HG03378 (cell line): ENCODE measurements around the gene TACC2.
"Not testable (repeated sequence)": the region's sequence is repeated elsewhere in the genome, so short reads cannot be mapped to it uniquely, and the experiment has no call there.

ENCODE experiments used
- ATAC-seq: cut with Tn5 transposase; IDR thresholded peaks from one replicate; pipeline ENCODE4 v1.9.1; 2021; ENCODE audit warnings: mild to moderate bottlenecking, moderate library complexity; ENCODE audit not compliant: unreplicated experiment

TACC2 gene

DNA sequence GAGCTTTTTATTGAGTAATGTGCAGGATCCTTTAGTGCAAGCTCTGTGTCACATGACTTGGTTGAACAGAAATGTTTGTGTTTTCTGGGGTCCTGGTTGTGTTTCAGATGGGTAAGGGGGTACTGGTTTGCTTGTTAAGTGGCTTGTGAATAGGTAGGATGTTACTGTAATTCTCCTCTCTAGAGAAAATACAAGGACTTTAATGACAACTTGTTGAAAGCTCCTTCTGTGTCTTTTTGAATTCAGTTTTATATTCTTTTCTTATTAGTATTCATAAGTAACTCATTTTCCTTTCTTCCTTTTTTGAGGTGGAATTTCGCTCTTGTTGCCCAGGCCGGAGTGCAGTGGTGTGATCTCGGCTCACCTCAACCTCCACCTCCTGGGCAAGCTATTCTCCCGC is 196.7 kb downstream of the TACC2 start:
- ATAC-seq, result no peak

DNA sequence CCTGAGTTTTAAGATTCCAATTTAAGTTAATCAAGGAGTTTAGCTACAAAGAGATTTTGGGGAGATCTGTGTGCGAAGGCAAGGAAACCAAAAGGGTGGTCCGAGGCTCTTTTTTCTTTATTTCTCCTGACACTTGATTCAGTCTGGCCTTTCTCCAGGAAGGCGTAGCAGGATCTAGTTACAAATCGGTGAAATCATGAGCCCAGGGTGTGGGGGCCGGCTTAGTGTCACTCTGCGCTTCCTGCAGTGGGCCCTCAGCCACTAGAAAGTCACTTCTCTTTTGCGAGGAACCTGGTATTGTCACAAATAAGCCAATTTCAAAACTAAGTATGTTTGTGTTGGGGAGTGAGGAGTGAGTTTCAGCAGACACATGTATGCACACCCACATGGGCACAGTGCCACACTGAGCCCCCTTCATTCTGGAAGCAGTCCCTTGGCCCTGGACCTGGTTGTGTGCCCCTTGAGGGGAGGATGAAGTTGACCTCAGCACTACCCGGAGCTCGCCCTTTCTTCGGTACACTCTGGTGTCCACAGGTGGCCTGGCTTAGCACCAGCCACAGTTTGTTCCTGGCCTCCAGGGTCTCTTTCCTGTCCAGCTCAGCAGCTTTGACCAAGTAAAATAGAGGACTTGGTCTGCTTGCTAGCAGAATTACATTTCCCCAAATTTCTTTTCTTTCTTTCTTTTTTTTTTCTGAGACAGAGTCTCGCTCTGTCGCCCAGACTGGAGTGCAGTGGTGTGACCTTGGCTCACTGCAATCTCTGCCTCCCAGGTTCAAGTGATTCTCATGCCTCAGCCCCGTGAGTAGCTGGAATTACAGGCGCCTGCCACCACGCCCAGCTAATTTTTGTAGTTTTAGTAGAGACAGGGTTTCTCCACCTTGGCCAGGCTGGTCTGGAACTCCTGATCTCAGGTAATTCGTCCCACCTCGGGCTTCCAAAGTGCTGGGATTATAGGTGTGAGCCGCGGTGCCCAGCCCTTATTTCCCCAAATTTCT is 198.2 kb downstream of the TACC2 start:
- ATAC-seq, result no peak

DNA sequence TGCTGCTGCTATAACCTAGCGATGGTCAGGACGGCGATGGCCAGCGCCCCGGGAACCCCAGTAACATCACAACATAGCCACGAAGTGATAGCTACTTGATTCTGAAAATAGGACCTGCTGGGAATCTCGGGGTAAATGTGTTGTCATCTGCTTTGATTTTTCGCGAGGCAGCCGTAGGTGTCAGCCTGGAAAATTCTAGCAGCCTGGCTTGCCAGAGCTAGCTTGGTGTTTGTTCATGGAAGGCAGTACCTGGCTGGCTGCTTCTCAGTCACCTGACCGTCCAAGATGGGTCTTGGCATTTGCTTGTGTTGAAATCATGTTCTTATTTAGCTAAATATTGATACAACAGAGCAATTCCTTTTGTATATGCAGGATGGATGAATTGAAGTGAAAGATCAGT is 199.7 kb downstream of the TACC2 start:
- no peak for ATAC-seq

DNA sequence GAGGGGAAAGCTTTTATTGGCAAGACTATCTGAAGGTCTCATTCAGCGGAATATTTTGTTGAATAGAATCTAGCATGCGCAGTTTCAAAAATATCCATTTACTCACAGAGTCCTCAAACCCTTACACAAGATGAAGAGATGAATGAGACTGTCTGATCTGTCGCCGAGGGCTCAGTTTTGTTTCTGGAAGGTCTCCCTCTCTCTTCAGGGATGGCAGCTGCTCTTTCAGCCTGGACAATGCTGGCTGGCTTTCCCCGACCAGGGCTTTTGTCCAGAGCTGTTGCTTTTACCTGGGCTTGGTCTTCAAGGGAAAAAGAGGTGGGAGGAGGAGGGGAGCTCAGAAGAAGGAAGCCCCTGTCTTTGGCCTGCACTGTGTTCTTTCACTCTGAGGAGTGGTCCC is 200.2 kb downstream of the TACC2 start:
- no peak for ATAC-seq

DNA sequence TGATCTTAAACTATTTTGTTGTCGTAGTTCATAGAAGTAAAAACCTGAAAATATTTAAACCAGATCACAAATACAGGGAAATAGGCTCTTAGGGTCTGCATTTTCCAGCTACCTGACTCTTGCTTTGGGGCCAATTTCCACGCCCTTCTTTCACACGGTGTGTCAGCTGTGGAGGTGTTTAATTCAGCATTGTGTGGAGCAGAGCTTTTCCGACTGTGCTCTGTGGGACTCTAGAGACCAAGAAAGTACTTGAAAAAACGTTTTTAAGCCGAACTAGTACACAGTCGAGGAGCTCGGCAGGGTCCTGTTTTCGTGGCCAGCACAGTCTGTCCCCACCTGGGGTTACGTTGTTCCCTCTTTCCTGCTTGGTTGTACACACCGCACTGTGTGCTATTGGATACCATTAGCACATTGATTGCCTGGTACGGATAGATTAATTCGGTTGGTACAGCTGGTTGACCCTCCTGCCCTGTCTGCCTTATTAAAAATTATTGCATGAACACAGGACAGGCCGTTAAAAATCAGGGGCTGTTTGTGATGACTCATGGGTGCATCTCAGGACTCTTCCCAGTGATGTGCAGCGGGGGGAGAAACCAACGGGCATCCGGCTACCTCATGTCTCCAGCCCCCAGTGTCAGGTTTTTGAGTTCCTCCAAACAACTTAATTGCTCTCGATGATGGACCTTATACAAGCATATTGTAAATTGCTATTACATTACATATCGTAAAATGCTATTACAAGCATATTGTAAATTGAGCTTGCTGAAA is 201.4 kb downstream of the TACC2 start:
- ATAC-seq, result no peak

DNA sequence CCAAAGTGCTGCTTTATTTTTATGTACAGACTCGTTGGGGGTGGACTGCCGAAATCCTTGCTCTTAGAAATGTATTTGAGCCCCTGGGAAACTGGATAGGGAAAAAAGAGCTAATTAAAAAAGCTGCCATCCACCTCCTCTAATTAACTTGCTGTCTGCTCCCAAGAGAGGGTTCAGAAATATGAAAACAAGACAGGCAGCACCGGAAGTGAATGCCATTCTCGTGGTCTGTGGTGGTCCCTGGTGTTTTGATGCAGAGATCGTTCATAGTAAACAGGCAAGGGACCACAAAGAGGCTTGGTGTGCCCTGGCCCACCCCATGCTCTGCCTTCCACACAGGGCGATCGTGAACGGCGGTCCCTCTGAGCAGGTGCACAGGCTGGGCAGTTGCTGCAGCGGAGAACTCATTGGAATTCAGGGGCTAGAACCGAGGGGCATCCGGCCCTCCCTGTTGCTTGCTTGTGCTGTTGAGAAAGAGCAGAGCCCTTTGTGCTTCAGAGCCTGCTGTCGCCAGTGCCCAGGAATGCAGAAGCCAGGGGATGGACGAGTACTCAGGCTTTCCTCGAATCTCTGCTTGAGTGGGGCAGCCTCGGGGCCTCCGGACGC is 203.1 kb downstream of the TACC2 start:
- ATAC-seq, result no peak

DNA sequence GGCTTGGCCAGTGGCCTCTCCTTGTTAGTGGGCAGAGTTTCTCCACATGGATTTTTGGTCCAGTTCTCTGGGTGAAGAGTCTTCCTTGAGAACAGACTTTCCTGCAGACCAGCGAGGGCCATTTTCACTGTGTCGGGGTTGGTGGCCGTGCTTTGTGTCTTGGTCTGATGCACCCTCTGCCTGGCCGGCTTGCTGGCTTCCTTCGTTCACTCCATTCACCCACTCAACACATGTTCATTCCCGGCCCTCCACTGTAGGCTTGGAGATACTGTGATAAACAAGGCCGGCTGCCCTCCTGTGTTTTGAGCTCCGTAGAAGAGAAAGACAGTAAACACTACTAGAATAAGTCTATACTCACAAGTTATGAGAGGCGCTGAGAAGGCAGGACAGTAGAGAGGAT is 205.3 kb downstream of the TACC2 start:
- ATAC-seq, result no peak

DNA sequence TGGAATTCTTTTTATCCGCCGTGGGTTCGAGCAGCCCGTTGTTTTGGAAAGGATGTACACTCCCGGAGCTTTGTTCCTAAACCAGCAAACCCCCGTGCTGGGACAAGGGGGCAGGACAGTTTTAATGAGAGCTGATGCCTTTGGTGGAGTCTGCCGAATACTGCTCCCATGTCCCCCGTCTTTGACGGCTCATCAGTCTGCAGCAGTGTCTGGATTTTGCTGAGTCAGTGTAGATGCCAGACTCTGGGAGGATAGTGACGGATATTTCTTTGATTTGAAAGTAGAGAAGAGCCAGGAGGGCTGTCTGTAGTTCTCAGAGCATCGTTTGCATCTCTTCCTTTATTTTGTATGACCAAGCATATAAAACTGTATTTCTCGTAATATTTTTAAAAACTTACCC is 207.3 kb downstream of the TACC2 start:
- ATAC-seq, result no peak

DNA sequence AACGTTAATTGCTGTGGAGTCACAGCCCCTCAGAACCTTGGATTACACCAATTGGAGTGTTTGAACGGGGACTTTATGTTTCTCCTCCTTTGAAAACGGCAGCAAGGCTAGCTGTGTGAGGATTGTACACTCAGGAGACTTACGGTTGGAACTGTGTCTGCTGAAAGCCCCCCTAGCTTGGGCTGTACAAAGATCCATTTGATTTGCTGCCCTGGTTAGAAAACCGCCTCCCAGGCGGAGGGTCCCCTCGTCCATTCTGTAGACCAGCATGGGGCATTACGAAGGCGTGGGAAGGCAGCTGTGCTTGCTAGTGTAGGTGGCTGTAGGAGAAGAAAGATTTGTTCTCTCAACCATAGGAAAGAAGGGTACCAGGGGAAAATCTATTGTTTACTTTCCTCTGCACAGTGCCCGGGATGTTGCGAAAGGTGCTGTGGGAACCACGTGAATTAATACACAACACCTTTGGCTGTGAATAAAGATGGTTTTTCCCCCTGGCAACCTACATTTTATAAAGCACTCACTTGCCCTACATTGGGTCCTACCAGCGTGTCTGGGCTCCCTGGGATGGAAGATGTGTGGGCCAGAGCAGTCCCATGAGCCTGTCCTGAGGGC is 208.8 kb downstream of the TACC2 start:
- ATAC-seq, result no peak

DNA sequence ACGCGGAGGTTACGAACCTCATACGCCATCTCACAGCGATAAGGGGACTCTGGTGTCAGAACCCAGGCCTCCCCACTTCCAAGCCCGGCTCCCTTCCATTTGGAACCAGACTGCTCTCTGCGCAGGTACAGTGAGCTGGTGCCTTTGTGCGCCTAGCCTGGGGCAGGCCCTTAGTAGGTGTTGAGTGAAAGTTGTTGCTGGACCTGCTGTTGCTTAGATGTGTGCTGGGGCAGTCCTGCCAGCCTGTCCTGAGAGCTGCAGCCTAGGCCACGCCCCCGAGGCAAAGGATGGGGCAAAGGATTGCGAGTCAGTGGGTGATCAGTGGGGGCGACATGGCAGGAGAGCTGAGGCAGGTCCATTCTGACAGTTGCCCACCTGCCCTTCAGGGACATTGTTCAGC is 209.7 kb downstream of the TACC2 start:
- ATAC-seq, result no peak

DNA sequence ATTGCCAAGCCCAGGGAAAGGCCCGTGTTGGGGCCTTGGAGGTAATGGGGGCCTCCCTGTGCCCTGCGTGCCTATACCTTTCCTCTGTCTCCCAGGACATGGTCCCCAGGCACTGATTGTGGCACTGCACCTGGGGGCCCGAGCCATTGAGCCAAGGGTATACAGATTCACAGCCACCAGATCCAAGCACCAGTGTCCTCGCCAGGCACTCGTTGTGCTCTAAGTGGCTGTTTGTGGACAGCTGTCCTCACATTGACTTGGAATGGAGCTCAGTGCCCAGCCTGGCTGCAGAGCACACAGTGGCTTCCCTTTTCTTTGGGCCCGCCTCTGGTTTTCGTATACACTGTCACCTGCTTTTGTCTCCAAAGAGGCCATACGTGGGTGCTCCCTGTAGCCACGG is 210.1 kb downstream of the TACC2 start:
- no peak for ATAC-seq

DNA sequence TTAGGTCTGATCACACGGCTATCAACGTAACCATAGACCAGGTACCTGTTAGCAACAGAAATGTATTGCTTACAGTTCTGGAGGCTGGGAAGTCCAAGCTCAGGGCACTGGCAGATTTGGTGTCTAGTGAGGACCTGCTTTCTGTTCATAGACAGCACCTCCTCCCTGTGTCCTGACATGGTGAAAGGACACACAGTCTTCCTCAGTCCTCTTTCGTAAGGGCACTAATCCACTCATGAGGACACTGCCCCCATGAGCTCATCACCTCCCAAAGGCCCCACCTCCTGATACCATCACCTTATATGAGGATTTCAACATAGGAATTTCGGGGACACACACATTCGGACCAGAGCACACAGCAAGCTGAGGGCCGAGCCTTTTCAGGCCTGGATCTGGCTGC is 210.7 kb downstream of the TACC2 start:
- ATAC-seq, result no peak

DNA sequence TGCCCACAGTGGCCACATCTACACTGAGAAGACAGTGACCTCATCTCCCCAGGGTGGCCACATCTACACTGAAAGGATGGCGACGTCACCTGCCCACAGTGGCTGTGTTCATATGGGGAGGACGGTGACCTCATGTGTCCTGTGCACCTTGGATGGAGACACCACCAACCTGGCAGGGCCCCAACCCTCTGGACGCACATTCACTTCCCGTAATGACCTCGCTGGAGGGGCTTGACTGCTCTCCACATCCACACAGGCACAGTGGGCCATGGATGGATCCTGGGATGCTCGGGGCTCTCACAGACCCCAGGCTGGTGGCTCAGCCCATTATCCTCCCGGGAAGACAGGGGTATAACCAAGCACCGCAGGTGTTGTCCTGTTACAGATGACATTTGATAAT is 212.4 kb downstream of the TACC2 start:
- ATAC-seq, result no peak

DNA sequence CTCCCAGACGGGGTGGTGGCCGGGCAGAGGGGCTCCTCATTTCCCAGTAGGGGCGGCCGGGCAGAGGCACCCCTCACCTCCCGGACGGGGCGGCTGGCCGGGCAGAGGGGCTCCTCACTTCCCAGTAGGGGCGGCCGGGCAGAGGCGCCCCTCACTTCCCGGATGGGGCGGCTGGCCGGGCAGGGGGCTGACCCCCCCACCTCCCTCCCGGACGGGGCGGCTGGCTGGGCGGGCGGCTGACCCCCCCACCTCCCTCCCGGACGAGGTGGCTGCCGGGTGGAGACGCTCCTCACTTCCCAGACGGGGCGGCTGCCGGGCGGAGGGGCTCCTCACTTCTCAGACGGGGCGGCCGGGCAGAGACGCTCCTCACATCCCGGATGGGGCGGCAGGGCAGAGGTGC is 214.2 kb downstream of the TACC2 start:
- not testable (repeated sequence) for ATAC-seq

DNA sequence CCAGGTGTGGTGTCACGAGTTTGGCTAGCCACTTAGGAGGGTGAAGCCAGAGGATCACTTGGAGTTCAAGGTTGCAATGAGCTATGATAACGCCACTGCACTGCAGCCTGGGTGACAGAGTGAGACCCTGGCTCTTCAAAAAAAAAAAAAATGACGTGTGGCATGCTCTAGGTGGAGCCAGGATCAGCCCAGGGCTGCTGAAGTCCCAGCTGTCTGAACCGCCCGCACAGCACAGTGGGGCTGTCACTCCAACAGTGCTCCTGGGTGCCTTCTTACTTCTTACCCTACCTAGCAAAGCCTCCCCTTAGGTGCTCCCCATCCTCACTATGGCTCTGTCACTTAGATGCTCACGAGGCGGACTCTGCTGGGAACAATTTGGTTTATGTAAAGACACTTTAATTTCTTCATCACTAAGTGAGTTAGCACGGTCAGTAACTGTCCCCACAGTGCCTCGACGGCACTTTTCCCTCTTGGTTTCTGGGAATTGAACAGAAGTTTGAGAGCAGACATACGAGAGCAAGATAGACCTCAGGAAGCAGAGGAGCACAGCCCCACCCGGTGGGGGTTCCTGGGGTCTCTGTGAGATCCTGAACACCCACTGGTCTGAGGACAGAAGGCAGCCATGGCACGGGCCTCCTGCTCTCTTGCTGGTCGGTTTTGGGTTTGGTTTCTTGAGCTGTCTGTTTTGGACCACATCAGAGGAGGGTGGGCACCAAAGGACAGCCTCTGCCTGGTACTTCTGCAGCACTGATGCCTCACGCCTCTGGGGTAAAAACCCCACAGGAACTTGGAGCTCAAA is 215.9 kb downstream of the TACC2 start:
- ATAC-seq, result no peak

DNA sequence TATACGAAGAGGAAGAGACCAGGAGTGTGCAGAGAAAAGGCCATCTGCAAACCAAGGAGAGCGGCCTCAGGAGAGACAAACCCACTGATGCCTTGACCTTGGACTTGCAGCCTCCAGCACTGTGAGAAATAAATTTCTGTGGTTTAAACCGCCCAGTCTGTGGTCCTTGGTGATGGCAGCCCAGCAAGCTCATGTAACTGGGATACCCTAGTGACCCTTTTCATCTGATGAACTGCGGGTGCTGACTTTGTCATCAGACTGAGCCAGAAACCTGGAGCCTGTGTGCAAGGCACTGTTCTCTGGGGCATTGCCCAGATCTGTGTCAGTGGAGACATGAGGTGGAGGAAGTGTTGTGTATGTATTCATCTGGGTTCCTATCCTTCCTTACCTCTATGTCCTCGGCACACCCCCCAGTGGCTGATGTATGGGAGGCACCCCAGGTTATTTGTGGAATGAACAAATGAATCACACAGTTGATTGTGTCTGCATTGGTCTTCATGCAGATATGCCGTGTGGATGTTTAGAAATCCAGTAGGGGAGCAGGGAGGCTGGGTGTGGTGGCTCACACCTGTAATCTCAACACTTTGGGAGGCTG is 217.6 kb downstream of the TACC2 start:
- ATAC-seq, result no peak

DNA sequence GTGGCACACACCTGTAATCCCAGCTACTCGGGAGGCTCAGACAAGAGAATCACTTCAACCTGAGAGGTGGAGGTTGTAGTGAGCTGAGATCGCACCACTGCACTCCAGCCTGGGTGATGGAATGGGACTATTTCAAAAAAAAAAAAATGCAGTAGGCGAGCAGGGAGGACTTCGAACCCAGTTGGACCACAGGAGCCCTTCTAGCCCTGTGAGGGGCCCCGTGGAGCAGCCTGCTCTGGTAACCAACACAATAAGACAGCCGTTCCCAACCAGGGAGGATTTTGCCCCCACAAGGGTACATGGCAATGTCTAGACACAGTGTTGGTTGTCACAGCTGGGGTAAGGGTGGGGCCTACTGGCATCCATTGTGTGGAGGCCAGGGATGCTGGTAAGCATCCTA is 218.2 kb downstream of the TACC2 start:
- ATAC-seq, result no peak

DNA sequence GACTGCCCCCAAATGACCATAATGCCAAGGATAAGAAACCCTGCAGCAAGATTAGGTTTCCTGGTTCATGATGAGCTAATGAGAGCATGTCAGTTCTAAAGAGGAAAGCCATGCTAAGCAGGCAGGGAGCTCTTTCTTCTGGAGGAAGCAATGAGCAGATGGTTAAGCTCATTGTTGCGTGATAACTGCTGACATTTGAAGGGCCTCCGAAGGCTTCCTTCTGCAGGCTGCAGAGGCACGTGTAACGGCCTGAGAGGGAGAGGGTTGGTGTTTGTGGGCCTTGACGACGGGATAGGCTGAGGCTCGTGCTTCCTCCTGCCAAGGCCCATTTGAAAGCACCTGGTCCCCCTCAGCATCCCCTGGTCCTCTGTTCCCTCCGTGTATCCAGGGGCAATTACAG is 218.6 kb downstream of the TACC2 start:
- ATAC-seq, result no peak

DNA sequence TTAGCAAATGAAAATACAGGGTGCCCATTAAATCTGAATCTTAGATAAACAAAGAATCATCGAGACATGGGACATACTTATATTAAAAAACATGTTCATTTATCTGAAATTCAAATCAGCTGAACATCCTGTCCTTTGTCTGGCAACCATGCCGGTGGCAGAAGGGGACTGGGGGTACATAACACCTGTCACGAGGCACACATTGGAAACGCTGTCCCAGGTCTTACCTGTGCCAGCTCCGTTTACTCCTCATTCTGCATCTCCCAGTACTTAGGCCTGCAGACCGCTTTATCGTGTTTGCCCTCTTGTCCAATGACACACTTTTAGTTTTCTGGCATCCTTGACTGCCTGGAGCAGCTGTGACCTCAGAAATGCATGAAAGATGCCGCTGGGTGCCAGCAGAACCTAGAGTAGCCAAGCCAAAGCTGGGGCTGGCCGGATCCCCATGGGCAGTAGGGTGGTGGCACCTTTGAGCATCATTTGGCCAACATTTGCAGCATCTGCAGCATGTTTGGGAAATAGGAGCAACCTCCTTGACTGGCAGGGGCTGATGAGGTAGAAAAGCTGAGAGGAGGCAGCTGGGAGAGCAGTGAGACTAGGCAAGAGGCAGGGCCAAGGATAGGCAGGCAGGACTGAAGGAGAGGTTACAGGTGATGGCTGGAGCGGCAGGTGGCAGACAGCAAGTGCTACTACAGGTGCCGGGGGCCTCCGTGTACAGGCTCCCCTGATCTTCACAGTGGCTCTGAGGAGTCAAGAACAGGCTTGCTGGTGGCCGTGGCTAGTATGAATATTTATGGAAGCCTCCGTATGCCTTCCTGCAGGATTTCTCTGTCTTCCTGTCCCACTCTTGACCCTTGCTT is 219.8 kb downstream of the TACC2 start:
- no peak for ATAC-seq
